SK-N-SH (cell line): ENCODE data around the gene SBNO1.

ENCODE experiments used
- CTCF ChIP-seq: fragments of 200-600 bp; sonication (generic); IDR thresholded peaks from 2 replicates; pipeline ENCODE4 v1.6.1; 2017; ENCODE audit warnings: antibody characterized with exemption, mild to moderate bottlenecking, moderate library complexity
- TEAD4 ChIP-seq: IDR thresholded peaks from 2 replicates; pipeline ENCODE4 v1.4.0; 2012; ENCODE audit warnings: mild to moderate bottlenecking, borderline replicate concordance; ENCODE audit not compliant: insufficient read depth

GRCh38 chr12:123286652-123287373, 77.8 kb downstream of the SBNO1 start:
- no peak for TF ChIP-seq CTCF
- TF ChIP-seq TEAD4, result no peak
